ENCODE measurements around the gene PACRG.

The PACRG gene

DNA sequence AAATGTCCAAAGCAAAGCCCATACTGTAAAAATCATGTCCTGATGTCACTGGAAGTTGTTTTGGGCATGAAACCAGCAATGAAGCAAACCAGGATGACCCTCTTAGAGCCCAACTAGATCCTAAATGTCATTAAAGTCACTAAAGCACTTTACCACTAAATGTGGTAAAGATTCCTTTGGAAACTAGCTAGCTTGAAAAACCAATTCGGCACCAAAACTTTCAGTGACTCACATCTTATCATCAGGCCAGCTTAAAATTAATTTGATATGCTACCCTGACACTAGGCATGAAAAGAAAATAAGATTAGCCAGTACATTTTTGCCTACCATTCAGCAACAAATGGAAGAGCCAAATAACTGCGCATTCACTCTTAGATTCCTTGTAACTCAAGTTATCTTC lies 145.8 kb downstream of the PACRG start:
- no peak for DNase-seq

DNA sequence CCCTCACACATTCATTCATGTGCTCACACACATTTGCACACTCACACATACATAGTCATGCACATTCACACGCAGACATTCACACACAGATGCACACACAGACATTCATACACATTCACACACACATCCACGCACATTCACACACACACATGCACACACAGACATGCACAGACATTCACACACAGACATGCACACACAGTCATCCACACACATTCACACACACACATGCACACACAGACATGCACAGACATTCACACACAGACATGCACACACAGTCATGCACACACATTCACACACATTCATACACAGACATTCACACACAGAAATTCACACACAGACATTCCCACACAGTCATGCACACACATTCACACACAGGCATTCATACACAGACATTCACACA lies 147.3 kb downstream of the PACRG start:
- DNase-seq = no peak

DNA sequence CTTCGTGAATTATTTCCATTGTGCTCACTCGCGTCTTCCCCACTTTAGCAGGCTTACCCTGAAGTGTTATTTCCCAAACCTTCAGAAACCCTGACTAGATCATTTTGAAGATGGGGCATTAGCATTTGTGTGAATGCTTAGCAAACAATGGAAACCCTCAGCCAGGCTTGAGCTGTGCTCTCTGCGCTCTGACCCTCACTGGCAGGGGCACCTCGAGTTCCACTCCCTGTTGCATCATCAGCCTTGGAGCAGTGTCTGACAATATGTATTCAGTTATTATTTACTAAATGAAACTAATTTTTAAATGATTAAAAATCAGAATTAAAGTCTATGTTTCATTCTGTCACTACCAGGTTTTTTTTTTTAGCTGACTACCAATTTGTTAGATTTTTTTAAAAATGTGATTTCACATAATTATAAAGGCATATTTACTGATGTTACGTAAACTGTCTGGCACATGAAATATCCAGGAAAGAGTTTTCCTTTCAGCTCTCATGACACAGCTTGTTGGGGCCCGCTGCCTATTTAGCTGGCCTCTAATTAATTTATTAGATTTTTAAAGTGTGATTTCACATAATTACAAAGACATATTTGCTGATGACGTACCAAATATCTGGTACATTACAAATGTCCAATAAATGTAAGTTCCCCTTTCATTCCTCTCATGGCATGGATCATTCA lies 155.2 kb downstream of the PACRG start:
- no peak for DNase-seq

DNA sequence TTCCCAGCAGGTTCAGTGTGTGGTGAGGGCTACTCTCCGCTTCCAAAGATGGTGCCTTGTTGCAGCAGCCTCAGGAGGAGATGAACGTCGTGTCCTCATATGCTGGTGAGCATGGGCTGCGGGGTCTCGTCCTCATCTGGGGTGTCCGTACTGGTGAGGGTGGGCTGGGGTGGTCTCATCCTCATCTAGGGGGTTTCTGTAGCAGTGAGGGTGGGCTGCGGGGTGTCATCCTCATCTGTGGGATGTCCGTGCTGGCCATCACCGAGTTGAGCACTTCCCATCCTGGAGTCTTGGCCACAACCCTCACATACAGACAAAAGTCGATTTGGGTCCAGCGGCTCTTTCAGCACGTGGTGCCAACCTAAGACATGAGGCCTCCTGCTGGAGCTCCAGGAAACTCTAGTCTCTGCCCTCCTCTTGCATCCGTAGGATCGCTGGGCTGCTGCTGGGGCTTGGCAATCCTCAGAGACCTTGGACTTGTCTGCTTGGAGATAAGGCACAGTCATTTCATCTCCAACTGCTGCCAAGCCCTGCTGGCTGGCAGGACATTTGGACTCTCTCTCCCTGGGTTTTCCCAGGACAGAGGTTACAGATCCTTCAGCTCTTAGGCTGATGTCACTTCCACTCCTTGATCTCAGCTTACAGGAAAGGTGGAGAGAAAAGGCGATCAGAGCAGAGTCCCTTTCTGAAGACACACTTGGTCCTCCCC lies 160.4 kb downstream of the PACRG start:
- no peak for DNase-seq

DNA sequence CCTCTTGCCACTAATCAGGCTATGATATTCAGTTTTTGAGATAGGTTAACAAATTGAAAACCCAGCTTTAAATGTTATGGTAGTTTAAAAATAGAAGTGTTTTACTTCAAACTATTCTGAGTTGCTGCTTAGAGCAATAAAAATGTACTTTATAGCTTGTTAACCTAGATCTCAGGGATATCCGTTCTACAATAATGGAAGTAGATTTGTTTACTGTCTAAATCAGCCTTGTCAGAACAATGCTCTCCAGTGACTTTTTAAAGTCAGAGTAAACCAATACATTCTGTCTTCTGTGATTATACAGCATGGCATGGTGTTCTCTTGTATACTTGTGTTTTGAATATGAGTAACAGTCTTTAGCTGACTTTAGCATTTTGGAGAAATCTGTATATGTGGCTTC lies 161.5 kb downstream of the PACRG start:
- no peak for DNase-seq

DNA sequence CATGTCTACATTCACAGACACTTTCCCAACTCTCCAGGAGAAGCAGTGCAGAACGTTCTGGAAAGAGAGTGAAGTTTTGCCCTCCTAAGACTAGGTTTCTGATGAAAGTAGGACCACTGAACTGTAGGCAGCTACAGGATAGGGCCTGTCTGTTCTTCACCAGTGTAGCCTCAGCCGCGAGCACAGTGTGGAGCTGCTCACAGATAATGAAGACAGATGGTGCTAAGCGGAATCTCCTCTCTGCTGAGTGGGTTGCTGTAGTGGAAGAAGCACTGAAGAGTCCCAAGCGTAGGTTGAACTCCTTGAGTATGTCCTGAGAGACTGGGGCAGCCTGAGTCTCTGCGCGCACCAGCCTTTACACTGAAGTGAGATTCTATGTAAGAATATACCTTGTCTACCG lies 170.2 kb downstream of the PACRG start:
- no peak for DNase-seq

DNA sequence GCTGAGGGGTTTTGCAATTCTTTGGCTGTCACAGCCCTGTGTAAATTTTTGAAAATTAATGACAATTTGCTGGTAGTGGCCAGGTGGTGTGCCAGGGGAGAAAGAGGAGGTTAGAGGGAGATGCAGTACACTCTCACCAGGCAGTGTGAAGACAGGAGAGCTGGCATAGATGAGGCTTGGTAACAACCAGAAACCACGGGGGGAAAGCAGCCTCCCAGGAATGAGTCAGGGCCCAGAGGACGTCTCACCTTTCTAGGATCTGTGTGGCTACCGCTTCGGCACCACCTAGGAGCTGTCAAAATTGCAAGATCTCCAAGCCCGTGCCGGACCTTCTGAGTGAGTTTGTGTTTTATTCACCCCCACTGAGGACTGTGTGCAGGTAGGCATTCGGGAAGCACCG lies 171.4 kb downstream of the PACRG start:
- DNase-seq = no peak

DNA sequence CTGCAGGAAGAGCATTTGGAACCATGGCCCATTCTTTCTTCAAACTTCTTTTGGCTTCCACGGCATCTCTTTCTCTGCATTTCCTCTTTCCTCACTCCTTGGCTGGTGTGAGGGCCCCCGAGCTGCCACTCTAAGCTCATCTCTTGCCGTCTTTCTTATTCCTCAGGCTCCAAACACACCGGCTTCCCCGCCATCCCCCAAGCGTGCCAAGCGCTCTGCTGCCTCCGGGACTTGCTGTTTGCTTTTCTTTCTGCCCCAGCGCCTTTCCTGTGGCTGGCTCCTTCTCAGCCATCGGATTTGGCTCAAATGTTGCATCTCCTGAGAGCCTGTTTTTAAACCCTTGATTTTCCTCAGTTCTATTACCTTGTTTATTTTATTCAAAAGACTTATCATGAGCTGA lies 172.7 kb downstream of the PACRG start:
- DNase-seq = no peak

DNA sequence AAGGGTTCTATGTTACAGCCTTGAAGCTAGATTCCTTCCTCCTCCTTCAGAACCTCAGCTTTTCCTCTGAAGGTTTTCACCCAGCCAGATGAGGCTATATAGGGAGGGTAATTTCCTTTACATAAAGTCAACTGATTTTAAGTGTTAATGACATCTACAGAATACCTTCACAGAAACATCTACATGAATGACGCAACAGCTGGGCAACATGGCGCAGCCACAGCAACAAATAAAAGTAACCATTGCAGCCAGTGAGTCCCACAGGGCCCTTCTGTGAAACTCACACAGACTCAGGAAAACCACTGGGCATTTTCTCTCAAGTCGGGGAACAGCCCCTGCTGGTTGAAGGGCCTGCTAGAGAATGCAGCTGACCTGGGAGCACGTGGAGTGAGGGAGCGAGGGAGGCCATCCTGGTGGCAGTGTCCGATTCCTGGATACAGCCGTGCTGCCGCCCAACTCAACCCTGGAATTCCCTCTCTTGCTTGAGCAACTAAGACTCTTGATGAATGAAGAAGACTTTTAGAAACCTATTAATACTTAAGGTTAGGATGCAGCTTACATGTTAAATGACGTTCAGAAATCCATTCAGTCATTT lies 176.4 kb downstream of the PACRG start:
- no peak for DNase-seq

DNA sequence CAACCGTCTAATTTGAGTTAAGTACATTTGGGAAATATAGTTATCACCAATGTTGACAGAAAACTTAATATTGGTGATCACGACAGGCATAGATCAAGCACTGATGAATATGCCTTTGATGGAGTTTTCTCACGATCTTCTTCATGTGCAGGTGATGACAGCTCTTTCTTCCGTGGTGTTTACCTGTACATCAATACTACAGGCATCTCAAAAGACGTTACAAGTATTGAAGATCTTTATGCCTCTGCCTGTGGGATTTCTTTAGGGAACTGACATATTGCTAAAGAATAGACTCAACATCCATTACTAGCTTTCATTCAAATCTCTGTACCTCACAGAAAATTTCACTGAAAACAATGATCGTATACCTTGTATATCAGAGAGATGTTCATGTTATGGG lies 178.7 kb downstream of the PACRG start:
- DNase-seq = no peak

DNA sequence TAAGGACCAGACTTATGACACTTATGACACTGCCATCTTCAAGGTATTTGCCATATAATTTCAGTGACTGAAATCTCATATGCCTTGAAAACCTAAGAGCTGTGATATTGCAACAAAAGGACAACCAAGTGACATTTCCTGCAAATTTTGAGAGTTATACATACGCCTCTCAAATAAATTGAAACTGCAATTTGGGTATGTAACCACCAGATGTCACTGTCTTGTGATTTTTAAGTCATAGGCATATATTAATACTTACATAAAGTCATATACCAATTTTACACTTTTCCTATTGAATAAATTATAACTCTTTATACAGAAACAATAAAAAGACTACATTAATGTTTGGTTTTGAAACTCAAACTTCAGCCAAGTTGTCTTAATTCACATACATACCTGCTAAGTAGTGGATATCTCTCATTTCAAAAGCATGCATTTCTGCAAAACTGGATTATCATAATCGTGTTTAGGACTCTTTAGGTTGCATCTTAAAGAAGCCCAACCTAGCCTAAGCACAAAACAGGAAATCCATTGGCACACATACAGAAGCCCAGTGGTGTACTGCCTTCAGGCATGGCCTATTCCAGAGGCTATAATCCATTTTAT lies 180.2 kb downstream of the PACRG start:
- DNase-seq = no peak

DNA sequence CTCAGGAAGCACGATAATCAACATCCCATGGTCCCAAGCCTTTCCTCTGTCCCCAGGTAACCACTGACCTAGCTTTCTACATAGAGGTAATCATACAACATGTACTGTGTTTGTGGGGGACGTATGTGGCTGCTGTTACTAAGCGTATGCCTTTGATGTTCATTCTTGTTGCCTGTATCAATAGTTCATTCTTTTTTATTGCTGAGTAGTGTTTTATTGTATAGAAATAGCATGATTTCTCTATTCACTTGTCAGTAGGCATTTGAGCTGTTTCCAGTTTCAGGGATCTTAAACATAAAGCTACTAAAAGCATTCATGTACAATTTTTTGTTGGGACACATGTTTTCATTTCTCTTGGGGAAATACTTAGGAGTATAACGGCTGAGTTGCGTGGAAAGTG lies 185.4 kb downstream of the PACRG start:
- no peak for DNase-seq

DNA sequence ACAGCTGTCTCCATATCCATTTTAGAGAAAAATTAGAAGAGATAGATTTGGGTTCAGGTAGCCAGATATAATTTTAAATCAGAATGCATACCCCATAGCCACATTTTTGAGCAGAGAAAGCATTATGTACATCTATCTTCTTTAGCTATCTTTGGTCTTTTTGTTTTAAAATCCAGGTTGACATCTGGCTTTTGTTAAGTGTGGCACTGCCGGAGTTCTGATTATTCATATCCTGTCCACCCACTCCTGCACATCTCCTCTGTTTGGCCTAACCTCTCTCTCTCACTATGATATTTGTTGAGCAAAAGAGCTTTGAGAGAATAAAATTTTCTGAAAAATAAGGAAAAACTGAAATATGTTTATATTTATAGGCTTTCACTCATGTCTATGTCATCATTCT lies 189.7 kb downstream of the PACRG start:
- no peak for DNase-seq

DNA sequence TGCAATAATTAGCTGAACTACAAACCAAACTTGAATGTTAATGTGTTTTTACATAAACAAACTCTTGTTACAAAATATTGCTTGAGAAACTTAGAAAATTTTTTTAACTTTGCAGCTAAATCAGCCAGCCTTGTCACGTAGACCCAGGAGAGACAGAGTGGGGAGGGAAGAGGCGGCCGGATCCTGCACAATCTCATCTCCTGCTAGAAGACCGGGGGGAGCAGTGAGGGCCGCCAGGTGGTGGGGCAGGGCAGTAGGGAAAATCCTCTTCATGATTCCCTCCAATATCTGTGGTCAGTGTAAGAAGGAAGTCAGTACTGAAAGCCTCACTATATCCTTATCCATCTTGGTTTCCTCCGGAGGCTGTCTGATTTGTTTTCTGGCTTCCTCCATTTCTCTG lies 193.3 kb downstream of the PACRG start:
- DNase-seq = no peak

DNA sequence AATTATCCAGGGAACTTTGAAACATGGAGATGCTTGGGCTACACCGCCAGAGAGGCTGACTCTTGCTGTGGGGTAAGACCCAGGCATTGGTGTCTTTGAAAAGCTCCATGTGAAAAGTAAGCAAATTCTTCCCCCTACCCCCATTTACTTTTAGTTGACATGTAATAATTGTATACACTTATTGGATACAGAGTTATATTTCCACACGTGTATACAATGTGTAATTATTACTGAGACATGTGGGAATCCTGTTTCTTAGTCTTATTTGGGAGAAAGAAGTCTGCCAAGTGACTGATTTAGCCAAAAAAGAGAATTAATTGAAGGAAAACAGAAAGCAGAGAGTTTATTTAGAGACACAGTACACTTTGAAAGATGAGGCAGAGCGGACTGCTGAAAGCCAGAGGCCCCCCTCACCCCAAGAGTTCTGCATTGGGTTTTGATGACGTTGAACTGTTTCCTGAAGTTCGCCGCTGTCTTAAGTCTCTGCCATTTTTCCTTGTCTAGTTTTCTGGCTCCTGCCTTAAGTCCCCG lies 193.8 kb downstream of the PACRG start:
- no peak for DNase-seq

DNA sequence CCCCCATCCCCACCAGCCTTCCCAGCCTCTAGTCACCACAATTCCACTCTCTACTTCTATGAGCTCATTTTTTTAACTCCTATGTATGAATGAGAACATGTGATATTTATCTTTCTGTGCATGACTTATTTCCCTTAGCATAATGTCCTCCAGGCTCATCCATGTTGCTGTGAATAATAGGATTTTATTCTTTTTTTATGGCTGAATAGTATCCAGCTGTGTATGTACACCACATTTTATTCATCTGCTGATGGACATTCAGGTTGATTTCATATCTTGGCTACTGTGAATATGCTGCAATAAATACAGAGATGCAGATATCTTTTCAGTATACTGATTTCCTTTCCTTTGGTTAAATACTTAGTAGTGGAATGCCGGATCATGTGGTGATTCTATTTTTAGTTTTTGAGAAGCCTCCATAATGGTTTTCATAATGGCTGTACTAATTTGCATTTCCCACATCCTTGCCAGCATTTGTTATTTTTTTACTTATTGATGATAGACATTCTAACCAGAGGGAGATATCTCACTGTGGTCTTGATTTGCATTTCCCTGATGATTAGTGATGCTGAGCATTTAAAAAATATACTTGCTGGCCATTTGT lies 194.9 kb downstream of the PACRG start:
- no peak for DNase-seq

DNA sequence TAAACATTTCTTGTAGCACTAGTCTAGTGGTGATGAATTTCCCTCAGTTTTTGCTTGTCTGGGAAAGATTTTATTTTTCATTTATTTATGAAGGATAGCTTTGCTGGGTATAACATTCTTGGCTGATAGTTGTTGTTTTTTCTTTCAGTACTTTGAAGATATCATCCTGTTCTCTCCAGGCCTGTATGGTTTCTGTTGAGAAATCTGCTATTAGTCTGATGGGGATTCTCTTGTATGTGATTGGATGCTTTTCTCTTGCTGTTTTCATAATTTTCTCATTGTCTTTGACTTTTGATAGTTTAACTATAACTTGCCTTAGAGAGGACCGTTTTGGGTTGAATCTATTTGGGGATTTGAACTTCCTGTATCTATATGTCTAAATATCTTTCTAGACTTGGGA lies 207.1 kb downstream of the PACRG start:
- DNase-seq = no peak

DNA sequence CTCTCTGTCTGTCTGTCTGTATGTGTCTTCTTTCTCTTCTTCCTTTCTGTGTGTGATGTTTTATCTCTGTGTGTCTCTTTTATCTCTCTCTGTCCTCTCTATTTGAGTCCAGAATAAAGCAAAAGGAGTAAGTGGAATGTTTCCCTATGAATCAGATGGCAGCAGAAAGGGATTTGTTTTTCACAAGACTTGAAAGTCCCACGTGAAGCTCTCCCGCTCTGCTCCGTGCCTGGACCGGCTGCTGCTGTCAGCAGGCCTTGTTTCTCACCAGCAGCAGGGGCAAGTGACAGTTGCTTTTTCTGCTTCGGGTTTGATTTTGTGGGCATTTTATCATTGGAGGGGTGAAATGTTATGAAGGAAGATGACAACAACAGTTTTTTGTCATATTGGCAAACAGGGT lies 212.7 kb downstream of the PACRG start:
- no peak for DNase-seq

DNA sequence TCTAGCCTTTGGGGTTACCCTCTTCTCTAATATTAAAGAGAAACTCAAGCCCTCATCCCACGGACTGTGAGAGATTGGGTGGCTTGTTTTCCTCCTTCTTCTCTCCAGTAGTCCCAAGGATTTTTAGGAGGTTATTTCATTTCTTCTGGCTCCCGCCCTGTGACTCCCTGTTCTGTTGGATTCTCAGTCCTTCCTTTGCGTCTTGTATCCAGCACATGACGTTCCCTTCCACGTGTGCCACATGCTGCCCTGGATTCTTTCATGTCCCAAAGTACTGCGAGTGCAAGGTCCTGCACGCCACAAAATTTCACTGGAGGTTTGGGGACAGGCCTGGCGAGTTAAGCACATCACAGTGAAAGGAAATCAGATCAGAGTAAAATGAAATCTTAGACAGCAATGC lies 213.4 kb downstream of the PACRG start:
- no peak for DNase-seq

DNA sequence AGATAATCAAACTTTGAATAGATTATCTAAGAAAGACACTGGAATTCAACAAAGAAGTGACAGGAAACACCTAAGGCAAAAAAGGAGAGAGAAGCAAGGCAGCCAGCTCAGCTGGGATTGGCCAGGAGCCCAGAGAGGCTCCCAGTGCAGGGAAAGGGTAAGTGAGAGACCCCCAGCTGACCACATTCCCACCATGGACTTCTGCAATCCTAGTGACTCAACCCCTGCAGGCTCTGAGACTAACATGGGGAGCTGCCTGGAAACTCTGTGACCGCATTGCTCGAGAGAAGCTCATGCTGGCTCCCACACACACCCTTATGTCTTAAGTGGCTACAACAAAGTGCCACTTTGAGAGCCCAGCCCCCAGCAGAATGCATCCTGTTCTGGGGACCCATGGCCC lies 215.1 kb downstream of the PACRG start:
- no peak for DNase-seq

DNA sequence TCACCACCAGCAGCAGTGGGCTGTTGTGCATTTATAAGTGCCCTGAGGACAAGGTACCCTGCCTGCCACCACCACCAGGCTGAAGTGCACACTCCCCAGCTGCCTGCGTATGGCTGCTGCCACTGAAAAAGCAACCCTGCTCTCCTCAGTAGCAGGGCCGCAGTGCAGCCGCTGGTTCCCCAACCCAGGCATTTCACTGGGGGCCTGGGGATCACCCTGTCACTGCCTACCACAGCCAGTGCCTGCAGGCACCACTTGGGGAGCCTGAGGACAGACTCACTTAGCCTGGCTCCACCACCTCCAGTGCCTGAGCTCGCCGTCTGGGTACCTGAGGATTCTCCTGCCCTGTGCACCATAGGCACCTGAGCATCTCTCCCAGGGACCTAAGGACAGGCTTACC lies 215.6 kb downstream of the PACRG start:
- no peak for DNase-seq

DNA sequence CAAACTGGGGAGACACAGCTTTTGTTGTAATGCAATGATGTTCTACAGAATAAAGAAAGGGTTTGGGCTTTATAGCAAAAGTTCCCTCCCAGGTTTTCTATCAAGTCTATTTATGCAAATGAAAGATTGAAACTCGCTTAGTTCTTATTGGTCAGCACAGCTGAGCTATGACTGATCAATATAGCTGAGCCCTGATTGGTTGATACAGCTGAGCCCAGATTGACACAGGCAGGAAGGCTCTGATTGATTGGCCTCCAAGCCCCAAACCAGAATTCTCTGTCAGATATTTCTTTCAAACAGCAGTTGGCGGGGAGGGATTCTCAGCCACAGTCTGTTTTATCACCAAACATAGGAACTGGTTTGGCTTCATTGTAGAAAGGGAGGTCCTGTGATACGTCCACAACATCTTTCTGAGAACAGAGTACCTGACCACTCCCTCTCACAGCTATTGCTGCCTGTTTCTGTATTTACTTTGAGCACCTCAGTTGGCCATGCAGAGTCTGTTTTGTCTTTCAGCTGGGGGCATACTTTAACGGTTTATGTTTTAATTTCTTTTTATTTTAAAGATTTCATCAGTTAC lies 223.5 kb downstream of the PACRG start:
- DNase-seq = no peak

DNA sequence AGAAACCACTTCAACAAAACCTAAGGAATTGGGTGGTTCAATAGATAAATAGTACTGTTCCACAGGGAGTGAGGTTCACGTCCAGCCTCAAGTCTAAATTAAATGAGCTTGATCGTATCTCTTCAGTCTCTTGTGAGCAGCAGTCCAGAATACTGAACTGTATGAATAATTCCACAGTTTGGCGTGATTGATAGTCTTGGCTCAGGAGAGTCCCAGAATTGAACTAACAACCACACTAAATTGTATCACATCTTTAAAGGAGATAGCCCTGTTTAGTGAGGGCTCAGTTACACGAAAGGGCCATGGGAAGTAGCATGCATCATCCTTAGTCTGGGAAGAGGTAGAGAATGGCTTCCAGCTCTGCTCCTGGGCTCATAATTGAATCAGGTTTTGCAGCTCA lies 224.6 kb downstream of the PACRG start:
- no peak for DNase-seq
